Testis (tissue), 2 donors: ENCODE results near the gene NOL12.

Experiments used
- POLR2A ChIP-seq: fragments of 450-650 bp; IDR thresholded peaks from one replicate; pipeline ENCODE4 v1.6.1; 2017; ENCODE audit warnings: antibody characterized with exemption, mild to moderate bottlenecking, moderate library complexity
- TF ChIP-seq, protein P1 (sequence below), 3 experiments: fragments of 450-650 bp in 2 of 3; fragments of 200-600 bp in 1 of 3; sonication (generic) in 1 of 3; IDR thresholded peaks; one replicate each; pipeline ENCODE4 v1.5.1; 2016 to 2019; ENCODE audit warnings: antibody characterized with exemption in 3 of 3, mild to moderate bottlenecking in 2 of 3, moderate library complexity in 1 of 3

DNA sequence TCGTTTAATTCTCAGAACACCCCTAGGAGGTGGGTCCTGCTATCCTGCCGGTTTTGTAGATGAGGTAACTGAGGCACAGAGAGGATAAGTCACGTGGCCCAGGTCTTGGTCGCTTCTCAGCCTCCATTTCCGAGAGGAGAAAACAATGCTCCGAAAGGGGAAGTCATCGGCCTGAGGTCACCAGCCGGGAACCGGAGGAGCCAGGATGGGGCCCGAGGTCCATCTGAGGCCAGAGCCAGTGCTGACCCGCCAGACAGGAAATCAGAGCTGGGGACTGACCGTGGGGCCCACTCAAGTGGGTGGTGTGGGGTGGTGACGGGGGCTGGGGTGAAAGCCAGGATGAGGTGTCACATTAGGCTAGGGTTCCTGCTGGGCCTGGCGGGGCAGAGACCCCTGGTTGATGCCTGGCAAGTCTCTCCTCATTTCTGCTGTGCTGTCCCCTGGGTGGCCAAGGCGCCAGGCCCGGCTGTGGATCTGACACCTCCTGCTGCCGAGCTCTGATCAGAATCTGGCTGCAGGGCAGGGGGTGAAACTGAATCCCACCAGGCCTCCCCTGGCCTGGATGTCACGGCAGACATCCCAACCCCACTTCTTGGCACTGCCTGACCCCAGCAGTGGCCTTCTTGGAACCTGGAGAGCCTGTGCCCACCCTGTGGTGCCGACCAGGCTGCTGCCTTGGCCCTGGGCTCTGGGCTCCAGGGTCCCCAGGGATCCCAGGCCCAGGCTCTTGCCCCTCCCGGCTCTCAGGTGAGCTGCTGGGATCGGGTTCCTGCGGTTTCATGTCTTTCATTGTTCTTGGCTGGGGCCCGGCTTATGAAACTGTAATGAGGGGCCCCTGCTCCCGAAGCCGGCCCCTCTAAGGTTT lies 22.7 kb downstream of the NOL12 start:
- TF ChIP-seq POLR2A, result no peak
- TF ChIP-seq, protein P1, sequence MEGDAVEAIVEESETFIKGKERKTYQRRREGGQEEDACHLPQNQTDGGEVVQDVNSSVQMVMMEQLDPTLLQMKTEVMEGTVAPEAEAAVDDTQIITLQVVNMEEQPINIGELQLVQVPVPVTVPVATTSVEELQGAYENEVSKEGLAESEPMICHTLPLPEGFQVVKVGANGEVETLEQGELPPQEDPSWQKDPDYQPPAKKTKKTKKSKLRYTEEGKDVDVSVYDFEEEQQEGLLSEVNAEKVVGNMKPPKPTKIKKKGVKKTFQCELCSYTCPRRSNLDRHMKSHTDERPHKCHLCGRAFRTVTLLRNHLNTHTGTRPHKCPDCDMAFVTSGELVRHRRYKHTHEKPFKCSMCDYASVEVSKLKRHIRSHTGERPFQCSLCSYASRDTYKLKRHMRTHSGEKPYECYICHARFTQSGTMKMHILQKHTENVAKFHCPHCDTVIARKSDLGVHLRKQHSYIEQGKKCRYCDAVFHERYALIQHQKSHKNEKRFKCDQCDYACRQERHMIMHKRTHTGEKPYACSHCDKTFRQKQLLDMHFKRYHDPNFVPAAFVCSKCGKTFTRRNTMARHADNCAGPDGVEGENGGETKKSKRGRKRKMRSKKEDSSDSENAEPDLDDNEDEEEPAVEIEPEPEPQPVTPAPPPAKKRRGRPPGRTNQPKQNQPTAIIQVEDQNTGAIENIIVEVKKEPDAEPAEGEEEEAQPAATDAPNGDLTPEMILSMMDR (IDR thresholded peaks at IDR 0.05), result no peak
